ENCODE measurements around the gene LRCH1.

LRCH1 gene

GRCh38 chr13:46799139-46799538 is 246.2 kb downstream of the LRCH1 start:
- no peak for DNase-seq (ENCODE audit: low read depth)

DNA sequence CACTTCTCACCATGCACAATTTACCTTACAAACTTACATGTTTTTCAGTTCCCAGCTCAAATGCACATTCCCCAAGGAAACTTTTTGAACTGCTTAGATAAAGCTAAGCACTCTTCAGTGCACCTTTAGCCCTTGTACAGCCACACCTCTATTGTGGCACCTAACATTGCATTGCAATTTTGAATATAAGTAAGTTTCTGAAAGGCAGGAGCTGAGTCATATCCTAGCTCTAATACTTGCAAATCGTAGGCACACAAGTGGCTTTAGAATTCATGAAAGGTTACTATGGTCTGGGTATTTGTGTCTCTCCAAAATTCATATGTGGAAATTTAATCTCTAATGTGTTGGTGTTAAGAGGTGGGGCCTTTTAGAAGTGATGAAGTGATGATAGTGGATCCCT is 248.9 kb downstream of the LRCH1 start:
- DNase-seq (ENCODE audit: low read depth) = no peak
